NCI-H2196 treated with DMSO at 0.1 percent for 48 hours (cell line): ENCODE data around the gene PFKP.
"Not testable (repeated sequence)": the region's sequence is repeated elsewhere in the genome, so short reads cannot be mapped to it uniquely, and the experiment has no call there.

Experiments
- DNase-seq: peaks from one replicate; lab custom pipeline; 2025; ENCODE audit not compliant: unreplicated experiment; lab: John Stamatoyannopoulos, UW

PFKP gene

GRCh38 chr10:3096149-3096548 lies 28.8 kb downstream of the PFKP start:
- no peak for DNase-seq

GRCh38 chr10:3097160-3097559 lies 29.8 kb downstream of the PFKP start:
- DNase-seq, result no peak

GRCh38 chr10:3098689-3099088 lies 31.3 kb downstream of the PFKP start:
- DNase-seq, result no peak

GRCh38 chr10:3099291-3100092 lies 32.1 kb downstream of the PFKP start:
- no peak for DNase-seq

- no peak for DNase-seq
Measured at GRCh38 chr10:3100093-3100792, 32.9 kb downstream of the PFKP start.

GRCh38 chr10:3100856-3101640 lies 33.7 kb downstream of the PFKP start:
- DNase-seq, result no peak

- peak; percentile 12 for DNase-seq
Measured at GRCh38 chr10:3102720-3103427, 35.5 kb downstream of the PFKP start.

GRCh38 chr10:3103646-3104045 lies 36.3 kb downstream of the PFKP start:
- no peak for DNase-seq

- DNase-seq, result no peak
Measured at GRCh38 chr10:3104251-3104918, 37.0 kb downstream of the PFKP start.

GRCh38 chr10:3105166-3105565 lies 37.8 kb downstream of the PFKP start:
- no peak for DNase-seq

- DNase-seq, result no peak
Measured at GRCh38 chr10:3105905-3106304, 38.6 kb downstream of the PFKP start.

GRCh38 chr10:3106328-3106727 lies 39.0 kb downstream of the PFKP start:
- not testable (repeated sequence) for DNase-seq

- DNase-seq, result no peak
Measured at GRCh38 chr10:3106928-3107425, 39.6 kb downstream of the PFKP start.

GRCh38 chr10:3107426-3107961 lies 40.1 kb downstream of the PFKP start:
- no peak for DNase-seq

- DNase-seq, result no peak
Measured at GRCh38 chr10:3108033-3108432, 40.7 kb downstream of the PFKP start.

GRCh38 chr10:3108575-3109105 lies 41.3 kb downstream of the PFKP start:
- no peak for DNase-seq

- no peak for DNase-seq
Measured at GRCh38 chr10:3109196-3109595, 41.8 kb downstream of the PFKP start.

GRCh38 chr10:3109633-3110032 lies 42.3 kb downstream of the PFKP start:
- no peak for DNase-seq

- DNase-seq, result no peak
Measured at GRCh38 chr10:3110782-3111620, 43.7 kb downstream of the PFKP start.
